RPMI7951 (cell line): ENCODE data around the gene USP7. TPM values are rescaled to one million over a fixed set of nuclear protein-coding genes. Genes with fewer than 3 reads are reported as not detected.
"Not testable (repeated sequence)": the region's sequence is repeated elsewhere in the genome, so short reads cannot be mapped to it uniquely, and the experiment has no call there.

Source experiments
- DNase-seq: peaks from one replicate; pipeline ENCODE4 v3.0.0-alpha.2; 2012; ENCODE audit warnings: low read depth
- total RNA-seq: library from RNA; depleted of rRNA; stranded (reverse); fragments of >200 nt; shearing (Covaris generic); gene quantifications from 2 replicates; pipeline ENCODE4 v1.2.3, GENCODE V29; 2014; rRNA removed

USP7 gene
- total RNA-seq, 1 experiment from 2014 or later = 46.9 TPM

DNA sequence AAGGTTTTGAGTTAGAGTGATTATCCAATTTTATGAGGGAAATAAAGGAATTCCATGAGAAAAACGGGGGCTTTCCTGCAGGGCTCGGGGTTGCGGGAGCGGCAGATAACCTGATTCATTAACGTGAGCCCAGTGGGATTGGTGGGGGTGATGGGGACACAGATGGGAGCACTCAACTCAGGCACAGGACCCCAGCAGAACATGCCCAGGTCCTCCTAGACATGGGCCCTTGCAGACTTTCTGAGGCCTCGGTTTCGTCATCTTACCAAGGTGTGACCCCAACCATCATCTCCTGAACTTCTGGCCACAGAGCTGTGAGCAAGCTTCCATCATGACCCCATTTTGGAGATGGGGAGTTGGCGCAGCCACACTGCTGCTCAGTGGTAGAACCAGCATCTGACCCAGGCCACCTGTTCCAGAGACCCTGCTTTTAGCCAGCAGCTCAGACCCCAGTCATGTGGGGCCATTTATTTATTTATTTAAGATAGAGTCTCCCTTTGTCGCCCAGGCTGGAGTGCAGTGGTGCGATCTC, 117.2 kb downstream of the USP7 start:
- no peak for DNase-seq

DNA sequence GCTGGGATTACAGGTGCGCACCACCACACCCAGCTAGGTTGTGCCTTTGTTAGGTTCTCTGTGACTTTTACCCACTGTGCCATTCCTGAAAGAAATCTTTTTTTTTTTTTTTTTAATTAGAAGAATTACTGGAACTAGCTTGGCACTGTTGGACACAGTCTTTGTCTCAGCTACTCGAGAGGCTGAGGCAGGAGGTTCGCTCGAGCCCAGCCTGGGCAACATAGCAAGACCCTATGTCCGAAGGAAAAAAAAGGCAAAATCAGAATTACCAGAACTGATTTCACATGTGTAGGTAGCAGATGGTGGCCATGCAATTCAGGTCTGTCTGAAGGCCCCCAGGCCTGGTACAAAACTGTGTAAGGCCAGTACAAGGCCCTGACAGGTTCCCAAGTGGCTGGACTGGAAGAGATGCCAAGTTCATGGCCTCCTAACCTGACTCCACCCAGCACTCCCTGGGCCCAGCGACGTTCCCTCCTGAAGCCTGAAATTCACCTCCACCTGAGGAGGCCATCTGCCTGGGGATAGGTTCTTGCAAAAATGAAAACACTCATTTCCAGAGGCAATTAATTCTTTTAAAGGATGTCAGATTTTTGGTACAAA, 117.9 kb downstream of the USP7 start:
- no peak for DNase-seq

DNA sequence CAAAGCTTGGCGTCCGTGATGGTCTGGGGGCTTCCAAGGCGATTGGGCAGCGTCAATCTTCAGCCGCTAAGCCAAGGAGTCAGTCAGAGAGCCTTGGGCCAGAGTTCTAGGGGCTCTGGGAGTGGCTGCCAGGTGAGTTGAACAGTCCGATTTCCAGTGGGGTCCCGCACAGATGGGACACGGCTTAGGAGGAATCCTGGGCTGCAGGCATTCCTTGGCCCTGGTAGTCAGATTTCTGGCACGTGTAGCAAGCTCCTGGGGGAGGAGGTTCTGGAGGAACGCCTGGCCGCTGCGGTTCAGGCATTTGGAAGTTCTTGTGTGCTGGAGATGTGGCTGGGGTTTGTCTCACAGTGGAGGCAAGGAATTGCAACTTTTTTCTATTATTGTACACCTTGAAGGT, 120.4 kb downstream of the USP7 start:
- not testable (repeated sequence) for DNase-seq

Other genes with a start within 250 kb of the USP7 start
- 6.5 and 8.4 TPM in 2 replicates for gene TMEM186, start 166.3 kb downstream of the USP7 start, total RNA-seq
- gene PMM2, start 166.1 kb downstream of the USP7 start, total RNA-seq = 27.0 and 30.3 TPM in 2 replicates
- gene CARHSP1, start 94.9 kb downstream of the USP7 start, total RNA-seq = 156 and 166 TPM in 2 replicates
- not detected in 2 replicates for gene LITAFD, start 81.6 kb downstream of the USP7 start, total RNA-seq
- 32.6 and 35.9 TPM in 2 replicates for gene HAPSTR1, start 127.7 kb upstream of the USP7 start, total RNA-seq